Measurements from ENCODE around the gene XRCC5.

XRCC5 gene

DNA sequence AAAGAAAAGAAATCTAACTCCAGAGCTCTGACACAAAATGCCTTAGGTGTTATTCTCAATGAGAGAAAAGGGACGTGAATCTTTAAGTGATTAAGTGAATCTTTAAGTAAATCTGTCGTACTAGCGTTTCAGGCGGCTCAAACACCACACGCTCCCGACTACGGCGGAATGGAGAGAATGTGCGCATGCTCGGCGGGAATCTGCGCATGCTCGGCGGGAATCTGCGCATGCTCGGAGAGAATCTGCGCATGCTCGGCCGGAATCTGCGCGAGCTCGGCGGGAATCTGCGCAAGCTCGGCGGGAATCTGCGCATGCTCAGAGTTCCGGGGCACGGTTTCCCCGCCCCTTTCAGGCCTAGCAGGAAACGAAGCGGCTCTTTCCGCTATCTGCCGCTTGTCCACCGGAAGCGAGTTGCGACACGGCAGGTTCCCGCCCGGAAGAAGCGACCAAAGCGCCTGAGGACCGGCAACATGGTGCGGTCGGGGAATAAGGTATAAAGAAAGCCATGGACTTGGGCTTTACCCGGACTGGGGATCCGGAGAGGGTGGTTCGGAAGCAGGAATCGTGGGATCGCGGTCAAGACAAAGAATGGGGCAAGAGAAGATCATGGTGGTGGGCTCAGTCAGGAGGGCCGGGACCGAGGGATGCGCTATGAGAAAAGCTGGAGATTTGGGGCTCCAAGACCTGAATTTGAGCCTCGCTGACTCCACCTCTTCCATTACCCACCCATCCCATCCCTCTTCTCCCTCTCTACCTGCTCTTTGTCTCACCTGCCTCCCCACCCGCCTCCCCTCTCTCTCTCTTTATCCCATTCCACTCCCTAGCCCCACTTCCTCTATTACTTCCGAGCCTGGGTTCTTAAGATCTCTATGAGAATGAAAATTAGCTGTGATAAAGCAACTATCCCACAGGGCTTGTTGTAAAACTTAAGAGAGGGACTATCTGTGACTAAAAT, at the start of gene XRCC5:
TSS of gene XRCC5 (plus strand) at position 382 of the 955 bp plus-strand sequence. CDS start at position 471, 89 bp downstream.
- peak; percentile 95 for DNase-seq (ENCODE audit: low read depth)
- TF ChIP-seq, protein P1, sequence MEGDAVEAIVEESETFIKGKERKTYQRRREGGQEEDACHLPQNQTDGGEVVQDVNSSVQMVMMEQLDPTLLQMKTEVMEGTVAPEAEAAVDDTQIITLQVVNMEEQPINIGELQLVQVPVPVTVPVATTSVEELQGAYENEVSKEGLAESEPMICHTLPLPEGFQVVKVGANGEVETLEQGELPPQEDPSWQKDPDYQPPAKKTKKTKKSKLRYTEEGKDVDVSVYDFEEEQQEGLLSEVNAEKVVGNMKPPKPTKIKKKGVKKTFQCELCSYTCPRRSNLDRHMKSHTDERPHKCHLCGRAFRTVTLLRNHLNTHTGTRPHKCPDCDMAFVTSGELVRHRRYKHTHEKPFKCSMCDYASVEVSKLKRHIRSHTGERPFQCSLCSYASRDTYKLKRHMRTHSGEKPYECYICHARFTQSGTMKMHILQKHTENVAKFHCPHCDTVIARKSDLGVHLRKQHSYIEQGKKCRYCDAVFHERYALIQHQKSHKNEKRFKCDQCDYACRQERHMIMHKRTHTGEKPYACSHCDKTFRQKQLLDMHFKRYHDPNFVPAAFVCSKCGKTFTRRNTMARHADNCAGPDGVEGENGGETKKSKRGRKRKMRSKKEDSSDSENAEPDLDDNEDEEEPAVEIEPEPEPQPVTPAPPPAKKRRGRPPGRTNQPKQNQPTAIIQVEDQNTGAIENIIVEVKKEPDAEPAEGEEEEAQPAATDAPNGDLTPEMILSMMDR (conservative IDR thresholded peaks at IDR 0.05; ENCODE audit: low read length): no peak

DNA sequence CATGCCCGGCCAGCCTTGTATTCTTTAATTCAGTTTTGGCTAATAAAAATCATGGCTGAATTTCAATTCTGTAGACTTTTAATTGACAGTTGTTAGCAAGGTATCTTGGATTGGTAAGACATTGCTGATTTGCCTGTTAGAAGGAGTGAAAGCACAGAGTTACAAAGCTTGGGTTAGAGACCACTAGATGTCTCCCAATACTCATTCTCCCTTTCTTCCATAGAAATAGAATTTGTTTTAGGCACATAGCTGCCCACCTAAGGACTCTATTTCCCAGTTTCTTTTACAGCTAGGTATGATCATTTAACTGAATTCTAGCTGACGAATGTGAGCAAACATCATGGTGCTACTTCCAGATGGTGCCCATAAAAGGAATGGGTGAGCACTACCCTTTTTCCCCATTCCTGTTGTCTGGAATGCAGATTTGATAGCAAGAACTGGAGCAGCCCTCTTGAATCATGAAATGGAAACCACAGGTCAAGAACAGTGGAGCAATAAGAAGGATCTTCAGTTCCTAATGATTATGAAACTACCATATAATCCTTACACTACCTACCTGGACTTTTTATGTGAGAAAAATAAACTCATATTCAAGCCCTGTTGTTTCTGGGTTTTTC, 45.0 kb upstream of the XRCC5 start:
- TF ChIP-seq, protein P1 (conservative IDR thresholded peaks at IDR 0.05; ENCODE audit: low read length): no peak
- DNase-seq (ENCODE audit: low read depth): peak; percentile 58
- H3K4me3 ChIP-seq (ENCODE audit: low read length): no peak overlapping the region

More for the DNA sequence above, at the start of gene XRCC5:
- peak within 1 kb of the TSS; percentile 98 for H3K4me3 ChIP-seq (ENCODE audit: low read length)

DNA sequence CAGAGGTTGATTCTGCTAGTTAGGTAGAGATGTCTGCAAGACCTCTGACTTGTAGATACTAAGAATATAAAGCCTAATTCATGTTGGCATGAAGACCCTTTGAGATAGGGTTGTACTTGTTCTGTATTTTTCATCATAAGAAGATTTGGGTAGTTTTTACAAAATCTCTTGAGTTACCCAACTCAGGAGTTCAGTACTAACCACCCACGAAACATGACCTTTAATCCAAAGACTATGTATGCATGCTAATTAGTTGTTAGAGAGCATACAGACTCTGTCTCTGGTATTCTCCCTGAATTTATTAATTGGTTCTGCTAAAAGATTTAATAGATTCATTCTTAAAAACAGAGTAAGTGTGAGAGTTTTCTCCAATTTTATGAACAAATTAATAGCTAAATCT, 44.5 kb upstream of the XRCC5 start:
- no peak overlapping the region for H3K4me3 ChIP-seq (ENCODE audit: low read length)
- DNase-seq (ENCODE audit: low read depth): no peak
- TF ChIP-seq, protein P1 (conservative IDR thresholded peaks at IDR 0.05; ENCODE audit: low read length): no peak

DNA sequence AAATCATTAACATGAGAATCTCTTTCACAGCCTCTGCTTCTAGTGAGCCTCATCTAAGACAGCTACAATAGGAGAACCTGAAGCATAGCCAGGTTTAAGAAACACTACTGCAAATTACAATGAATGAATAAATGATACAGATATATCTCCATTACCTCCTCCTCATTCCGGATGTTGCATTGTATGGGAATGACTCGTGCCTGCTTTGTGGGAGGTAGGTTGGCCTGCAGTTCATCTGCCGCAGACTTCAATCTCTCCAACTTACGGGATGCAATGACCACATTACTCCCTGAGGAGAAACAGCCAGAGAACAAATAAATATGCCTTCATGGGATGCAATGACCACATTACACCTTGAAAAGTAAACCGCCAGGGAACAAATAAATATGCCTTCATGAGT, 42.9 kb upstream of the XRCC5 start:
- no peak overlapping the region for H3K4me3 ChIP-seq (ENCODE audit: low read length)
- TF ChIP-seq, protein P1 (conservative IDR thresholded peaks at IDR 0.05; ENCODE audit: low read length): no peak
- peak; percentile 56 for DNase-seq (ENCODE audit: low read depth)

DNA sequence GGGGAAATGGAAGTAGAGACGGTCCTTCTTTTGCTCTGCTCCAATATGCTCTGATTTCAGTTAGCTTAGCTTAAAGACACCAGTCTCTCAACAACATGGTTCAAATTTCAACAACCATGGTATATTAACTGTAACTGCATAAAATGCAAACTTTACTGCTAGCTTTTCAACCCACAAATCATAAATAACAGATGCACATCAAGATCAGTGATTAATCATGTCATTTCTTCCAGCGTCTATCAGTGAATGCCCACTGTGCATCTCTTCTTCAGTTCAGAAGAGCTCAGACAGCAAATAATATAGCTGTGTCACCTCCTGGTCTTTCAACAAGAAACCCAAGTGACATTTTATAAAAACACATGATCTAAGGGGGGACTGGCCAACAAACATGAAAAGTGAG, 40.1 kb upstream of the XRCC5 start:
- TF ChIP-seq, protein P1 (conservative IDR thresholded peaks at IDR 0.05; ENCODE audit: low read length): no peak
- no peak overlapping the region for H3K4me3 ChIP-seq (ENCODE audit: low read length)
- no peak for DNase-seq (ENCODE audit: low read depth)

DNA sequence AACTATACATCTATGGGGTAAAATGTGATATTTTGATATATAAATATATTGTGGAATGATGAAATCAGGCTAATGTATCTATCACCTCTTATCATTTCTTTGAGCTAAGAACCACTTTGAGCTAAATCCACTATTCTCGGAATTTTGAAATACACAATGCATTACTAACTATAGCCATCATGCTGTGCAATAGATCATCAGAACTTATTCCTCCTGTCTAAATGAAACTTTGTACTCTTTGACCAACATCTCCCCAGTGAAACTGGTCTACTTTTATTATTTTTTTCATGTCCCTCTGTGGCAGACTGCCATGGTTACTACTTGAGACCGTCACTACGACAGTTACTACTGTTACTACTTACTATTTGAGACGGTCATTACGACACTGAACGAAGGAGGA, 39.0 kb upstream of the XRCC5 start:
- no peak for DNase-seq (ENCODE audit: low read depth)
- TF ChIP-seq, protein P1 (conservative IDR thresholded peaks at IDR 0.05; ENCODE audit: low read length): no peak
- no peak overlapping the region for H3K4me3 ChIP-seq (ENCODE audit: low read length)

All from AG10803 (cell line).